Stimulated activated CD8-positive, alpha-beta memory T cell treated with anti-CD3 and anti-CD28 coated beads, Interleukin-15, amount 100 ng/mL, for 4 hours (primary cell): Measurements from ENCODE around the gene ZFP3.
"Not testable (repeated sequence)": the region's sequence is repeated elsewhere in the genome, so short reads cannot be mapped to it uniquely, and the experiment has no call there.

Source experiments
- DNase-seq, 2 donors: peaks; one replicate each; pipeline ENCODE4 v3.0.0-alpha.2; 2020; ENCODE audit warnings: low read depth in 2 of 2

Gene ZFP3

GRCh38 chr17:5138616-5139457, 60.6 kb downstream of the ZFP3 start:
- no peak for DNase-seq

- no peak for DNase-seq
Measured at GRCh38 chr17:5139458-5139732, 61.1 kb downstream of the ZFP3 start.

DNA sequence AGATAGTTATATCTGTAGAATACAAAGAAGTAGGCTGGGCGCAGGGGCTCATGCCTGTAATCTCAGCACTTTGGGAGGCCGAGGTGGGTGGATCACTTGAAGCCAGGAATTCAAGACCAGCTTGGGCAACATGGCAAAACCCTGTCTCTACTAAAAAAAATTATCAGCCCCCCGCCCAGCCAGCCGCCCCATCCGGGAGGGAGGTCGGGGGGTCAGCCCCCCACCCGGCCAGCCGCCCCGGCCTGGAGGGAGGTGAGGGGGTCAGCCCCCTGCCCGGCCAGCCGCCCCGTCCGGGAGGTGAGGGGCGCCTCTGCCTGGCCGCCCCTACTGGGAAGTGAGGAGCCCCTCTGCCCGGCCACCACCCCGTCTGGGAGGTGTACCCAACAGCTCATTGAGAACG, 64.6 kb downstream of the ZFP3 start:
- not testable (repeated sequence) for DNase-seq
